Kasumi-1 (cell line): ENCODE results near the gene KIF6.
"Not testable (repeated sequence)": the region's sequence is repeated elsewhere in the genome, so short reads cannot be mapped to it uniquely, and the experiment has no call there.

Experiments
- DNase-seq, 2 experiments: peaks; one replicate each; lab custom pipeline; 2025; lab: John Stamatoyannopoulos, UW

Gene KIF6

DNA sequence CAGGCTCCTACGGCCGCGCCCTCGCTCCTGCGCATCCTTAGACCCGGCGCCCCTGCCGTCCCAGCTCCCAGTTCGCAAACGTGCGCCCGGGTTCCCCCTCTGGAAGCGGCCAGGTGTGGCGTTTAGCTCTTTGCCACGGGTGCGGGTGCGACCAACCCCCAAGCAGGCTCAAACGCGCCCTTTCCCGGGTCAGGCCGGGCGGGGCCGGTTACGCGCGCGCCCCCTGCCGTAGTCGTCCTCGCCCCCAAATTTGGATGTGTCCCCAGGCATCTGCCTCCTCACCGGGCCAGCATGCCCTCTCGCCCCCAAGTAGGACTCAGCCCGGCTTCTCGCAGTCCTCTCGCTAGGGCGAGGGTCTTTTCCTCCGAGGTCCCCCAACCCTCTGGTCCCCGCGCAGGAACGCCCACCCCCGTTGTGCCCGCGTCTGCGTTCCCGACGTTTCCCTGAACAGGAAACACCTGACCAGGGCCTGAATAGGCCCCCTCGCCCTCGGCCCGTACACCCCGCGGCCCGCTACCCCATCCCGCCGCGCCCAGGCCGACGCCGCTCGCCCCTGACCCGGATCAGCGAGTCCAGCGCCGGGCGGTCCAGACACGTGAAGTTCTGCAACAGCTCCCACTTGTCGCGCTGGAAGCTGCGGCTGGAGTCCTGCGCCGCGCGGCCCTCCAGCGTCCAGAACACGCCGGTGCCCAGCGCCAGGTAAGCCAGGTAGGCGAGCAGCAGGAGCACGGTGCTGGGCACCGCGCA lies 411.5 kb downstream of the KIF6 start:
- no peak for DNase-seq

DNA sequence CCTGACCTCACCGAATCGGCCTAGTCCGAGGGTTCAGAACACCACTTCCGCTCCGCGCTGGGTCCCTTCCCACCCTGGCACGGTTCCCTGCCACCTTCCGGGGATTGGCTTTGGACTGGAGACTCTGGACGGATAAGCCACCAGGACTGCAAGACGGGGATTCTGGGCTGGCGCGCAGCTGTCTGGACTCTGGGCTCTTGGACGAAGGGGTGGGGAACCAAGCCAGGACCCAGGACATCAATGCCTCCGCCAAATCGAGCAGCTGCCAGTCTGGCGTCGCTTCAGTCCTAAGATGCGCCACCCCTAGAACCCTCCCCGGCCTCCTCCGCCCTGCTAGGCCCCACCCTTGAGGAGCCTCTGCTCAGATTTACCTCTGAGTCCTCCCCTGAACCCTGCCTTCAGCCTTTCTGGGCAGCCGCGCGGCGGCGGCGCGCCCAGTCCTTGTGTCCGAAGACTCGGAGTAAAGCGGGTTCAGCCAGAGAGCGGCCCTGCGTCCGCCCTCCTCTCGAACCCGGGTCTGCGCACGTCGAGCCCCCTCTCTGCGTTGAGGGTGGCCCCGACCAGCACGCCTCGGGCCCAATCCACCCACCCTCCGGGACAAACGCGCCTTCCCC lies 412.2 kb downstream of the KIF6 start:
- no peak for DNase-seq

DNA sequence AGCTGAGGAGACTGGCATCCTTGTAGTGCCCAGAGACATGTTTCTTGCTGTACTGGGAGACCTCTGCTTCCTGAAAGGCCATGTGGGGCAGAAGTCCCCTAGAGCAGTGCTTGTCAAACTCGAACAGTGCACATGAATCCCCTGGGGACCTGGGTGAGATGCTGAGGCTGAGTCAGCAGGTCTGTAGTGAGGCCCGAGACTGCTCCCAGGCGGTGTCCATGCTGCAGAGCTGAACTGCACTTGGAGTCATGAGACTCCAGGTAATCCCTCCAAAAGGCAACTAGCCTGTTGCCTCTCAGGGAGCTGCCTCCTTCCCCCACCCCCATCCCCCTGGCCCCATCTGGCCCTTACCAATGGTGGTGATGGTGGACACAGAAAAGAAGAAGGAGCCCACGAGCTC lies 414.7 kb downstream of the KIF6 start:
- DNase-seq = no peak

DNA sequence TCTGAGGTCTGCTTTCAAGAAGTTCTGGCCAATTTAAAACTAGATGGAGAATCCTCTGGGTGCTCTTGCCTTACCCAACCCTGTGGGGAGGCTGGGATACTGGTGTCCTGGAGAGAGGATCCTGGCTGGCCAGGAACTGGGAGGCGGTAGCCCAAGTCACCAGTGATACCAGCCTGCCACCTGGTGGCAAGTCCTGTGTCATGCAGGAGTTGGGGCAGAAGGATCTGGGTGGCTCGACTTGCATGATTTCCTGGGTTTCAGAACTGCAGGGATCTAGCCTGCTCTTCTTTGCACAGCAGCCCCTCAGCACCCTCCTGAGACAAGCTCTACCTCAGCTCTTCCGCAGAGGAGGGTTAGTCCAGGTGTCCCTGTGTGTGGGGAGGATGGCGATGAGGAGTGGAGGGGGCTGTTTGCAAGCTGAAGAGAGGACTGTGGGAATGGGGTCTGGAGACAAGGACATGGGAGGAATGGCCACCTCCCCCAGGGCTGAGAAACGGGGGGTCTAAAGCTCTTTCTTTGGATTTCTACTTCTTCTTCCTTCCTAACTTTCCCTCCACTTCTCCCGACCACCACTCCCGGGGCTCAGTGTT lies 415.2 kb downstream of the KIF6 start:
- peak; percentile 65 to 71 for DNase-seq

DNA sequence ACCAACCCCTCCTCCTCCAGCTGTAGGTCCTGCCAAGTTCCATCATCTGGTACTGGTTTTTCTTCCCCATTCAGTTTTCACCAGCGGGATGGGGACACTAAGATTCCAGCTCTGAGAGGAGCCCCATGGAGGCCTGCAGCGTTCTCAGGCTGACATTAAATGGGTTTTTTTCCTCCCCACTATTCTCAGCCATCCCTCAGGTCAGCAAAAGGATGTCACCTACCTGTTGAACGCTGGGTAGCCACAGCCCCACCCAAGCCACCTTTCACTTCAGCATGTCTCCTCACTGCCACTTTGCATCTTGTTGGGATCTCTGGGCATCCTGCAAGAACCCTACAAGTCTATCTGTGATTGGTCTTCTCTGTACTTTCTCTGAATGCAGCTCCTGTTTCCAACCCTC lies 417.7 kb downstream of the KIF6 start:
- no peak for DNase-seq

DNA sequence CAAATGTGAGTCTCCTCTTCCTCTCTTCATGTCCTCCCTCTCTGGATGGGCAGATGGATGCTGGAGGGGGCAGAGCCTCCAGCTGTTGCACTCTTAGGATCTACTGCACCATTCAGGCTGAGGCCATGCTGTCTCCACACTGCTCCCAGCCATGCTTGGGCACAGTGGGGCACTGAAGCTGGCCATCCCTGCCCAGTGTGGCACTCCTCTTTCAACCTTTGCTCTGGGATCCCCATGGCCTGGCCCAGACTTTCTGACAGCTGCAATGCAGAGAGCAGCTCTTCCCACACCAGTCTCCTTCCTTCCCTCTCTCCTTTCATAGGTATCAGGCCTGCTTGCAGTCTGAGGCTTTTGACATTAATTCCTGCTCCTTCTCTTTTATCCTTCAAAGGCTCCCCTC lies 420.3 kb downstream of the KIF6 start:
- no peak for DNase-seq

DNA sequence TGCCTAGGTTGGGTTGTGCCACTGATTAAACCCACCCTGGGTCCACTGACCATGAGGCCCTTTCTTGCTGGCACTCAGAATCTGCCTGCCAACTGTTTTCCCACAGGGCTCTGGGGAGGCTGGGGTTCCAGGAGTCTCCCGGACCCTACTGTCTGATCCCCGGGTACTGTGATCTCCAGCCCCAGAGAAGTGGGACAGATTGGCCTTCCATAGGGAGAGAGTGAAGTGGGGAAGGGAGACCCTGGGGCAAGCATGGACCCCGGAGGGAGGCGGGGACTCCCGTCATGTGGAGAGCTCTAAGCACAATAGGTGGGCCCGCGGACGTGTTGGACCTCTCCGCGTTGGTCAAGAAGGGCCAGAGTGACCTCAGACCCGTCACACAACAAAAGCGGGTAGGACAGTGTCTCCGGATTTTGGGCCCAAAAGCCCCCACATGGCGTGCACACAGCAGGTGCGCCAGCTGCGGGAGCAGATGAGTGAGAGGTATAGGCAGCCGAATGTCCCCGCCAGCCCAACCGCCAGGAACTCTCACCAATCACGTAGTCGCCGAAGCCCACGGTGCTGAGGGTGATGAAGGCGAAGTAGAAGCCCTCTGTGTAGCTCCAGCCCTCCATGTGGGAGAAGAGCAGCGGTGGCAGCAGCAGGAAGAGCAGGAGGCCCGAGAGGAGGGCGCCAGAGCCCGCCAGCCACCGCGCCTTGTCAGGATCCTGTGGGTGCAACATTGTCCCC lies 421.6 kb downstream of the KIF6 start:
- no peak for DNase-seq

DNA sequence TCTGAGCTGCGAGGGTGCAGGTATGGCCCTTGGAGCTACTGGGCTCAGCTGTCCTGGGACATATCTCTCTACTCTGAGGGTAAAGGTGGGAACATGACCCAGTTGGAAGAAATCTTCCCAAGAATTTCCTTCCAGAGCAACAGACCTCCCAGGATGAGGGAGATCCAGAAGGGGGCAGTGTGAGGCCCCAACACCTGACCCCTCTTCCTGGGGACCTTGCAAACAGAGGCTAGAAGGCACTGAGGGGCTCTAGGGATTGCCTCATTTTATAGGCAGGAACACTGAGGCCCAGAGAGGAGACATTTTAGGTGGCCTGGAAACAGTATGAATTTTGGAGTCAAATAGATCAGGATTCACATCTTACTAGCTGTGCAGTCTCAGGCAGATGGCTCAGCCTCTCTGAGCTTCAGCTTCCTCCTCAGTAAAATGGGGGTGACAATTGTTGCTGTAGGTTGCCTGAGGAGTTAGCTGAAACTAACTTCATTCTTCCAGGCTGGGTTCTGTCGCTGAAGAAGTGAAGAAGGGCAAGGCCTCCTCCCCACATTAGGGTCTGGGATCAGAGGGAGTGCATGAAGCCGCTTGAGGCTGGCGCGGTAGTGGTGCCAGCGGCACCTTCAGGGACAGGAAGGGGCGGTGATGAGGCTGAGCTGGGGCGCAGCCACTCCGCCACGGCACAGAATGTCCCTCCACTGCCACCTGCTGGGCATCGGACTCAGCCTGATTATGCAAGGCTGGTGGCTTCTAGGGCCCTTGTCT lies 422.4 kb downstream of the KIF6 start:
- DNase-seq = peak; percentile 75 to 77

DNA sequence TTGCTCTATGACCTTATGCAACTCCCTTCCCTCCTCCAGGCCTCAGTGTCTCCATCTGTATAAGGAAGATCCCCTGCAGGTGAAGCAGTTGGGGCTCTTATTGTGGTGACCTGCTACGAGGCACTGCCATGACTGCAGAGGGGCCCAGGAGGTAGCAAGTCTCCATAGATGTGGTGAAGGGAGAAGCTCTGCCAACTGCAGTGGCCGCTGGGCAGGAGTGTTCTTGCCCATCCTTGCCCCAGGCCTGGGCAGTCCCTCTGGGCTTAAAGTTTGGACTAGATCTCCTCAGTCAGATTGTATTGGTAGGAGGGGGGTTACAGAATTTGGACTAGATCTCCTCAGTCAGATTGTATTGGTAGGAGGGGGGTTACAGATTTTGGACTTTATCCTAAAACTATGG lies 423.2 kb downstream of the KIF6 start:
- DNase-seq = no peak

DNA sequence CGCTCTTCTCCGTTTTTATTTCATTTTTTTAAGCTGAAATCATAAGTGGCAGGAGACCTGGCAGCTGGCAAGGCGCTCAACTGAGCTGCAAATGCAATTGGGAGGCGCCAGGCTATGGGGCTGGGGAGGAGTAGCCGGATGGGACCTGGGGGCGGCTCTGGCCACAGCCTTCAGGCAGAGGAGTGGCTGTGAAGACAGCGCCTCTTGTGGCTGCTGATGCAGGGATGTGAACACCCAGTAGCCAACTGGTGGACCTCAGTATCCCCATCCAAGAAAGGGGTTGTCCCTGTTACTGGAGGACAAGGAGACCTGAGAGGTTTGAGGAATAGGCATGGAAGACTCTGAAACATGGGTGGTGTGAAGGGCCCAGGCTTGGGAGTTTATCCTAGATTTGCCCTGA lies 423.6 kb downstream of the KIF6 start:
- no peak for DNase-seq

DNA sequence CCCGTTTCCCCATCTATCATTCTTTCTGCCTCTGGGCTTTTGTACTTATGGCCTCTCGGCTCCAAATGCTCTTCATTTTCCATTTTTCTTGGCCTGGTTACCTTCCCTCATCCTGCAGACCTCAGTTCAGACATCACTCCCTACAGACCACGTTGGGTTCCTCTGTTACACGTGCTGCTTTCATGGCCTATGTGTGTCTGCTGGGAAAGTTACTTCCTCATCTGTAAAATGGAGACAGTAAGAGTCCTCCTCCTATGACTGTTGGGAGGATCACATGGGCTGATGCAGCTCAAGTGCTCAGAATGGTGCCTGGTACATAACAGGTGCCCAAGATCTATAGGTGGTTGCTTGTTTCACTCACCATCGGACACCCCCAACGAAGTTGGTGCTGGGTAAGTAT lies 424.5 kb downstream of the KIF6 start:
- peak in 1 of 2 experiments; percentile 2 for DNase-seq

DNA sequence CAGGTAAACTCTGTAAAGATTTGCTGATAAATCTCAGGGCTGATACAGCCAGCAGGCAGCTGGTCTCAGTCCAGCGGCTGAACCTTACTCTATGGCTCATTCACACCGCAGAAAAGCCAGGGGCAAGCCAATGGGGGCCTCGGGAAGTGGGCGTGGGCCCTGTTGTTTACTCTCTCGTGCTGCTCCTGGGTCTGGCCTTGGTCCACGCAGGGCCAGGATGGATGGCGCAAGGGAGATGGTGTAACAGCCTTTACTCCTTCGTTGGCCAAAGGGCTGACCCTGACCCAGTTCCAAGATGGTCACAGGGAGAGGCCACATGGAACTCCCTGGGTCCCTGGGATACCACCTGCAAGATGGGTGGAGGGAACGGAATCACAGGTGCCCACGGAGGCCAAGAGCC lies 427.1 kb downstream of the KIF6 start:
- no peak for DNase-seq

DNA sequence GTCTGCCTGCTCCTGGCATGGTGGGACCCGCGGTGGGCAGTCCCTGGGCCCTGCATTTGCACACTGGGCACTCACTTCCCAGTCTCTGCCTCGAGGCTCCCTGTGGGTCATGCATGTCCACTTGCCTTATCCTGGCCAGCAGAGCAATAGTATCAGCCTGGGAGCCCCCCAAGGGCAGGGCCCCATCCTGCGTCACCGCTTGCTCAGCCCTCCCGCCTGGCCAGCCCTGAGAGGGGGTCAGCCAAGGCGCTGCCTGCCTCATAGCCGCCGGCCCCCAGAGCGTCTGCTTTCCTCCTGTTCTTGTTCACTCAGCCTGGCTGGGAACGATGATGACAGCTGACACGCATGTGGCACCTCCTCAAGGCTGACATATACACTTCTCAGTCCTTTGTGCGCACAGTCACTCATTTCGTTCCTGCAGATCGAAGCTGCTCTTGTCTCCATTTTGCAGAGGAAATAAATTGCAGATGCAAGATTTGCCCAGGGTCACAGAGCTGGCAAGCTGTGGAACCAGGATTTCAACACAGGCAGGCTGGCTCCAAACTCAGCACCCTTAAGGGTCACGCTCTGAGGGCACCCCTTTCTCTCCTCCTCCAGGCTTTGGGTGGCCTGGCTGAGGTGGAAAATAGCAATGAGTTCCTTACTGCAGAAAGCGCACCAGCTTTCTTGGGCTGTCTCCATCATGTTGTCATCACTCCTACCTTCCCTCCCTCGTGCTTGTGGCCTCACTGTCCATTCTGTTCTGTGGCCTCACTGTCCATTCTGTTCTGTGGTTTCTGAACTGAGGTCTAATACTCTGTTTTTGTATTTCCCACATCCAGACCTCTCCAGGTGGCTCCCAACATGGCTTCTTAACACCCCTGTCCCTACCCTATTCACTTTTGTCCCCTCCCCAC lies 428.2 kb downstream of the KIF6 start:
- DNase-seq = no peak

DNA sequence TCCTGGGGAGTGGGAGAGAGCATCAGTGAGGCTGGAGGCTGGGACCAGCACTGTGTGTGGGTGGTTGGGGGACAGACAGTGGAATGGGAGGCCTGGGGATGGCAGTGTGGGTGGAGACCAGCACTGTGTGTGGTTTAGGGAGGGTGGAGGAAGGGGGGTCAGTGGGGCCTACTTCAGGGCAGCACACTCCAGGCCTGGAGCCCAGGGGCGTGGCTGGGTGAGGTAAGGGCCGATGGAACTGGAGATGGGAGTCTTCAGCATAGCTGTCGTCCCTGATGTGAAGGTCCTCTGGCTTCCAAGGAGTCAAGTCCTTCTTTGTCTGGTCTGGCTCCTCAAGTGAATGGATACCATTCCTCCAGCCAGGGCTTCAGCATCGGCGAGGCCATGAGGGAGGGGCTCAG lies 429.6 kb downstream of the KIF6 start:
- no peak for DNase-seq

DNA sequence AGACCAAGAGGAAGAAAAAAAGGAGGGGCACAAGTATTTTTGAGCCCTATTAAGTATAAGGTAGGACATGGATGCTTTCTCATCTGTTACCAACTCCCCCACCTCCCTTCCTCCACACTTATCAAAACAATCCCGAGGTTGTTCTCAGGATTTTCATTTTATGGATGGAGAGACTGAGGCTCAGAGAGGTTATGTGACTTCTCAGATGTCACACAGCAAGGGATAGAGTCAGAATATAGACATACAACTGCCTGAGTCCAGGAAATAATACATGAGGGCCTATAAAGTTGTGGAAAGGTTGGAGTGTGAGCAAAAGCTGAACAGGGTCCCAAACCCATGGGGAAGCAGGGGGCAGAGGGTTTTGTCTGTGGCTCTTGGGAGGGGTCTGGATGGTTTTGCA lies 430.3 kb downstream of the KIF6 start:
- no peak for DNase-seq

DNA sequence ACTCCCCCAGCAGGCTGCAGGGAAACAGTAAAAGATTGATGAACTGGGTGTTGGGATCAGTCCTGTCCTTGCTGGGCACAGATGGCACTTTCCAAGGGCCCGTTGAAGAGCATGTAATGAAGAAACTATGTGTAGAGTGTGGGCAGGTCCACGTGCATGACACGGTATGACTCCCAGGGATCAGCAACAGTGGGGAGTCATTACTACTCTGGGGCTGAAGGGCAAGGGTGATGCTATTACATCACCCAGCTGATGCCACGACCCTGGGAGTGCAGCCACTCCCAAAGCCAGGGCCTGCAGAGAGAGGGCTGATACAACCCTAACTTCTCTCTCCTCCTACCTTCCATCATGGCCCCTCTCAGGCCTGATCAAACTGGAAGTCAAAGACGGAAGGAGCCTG lies 431.1 kb downstream of the KIF6 start:
- no peak for DNase-seq

DNA sequence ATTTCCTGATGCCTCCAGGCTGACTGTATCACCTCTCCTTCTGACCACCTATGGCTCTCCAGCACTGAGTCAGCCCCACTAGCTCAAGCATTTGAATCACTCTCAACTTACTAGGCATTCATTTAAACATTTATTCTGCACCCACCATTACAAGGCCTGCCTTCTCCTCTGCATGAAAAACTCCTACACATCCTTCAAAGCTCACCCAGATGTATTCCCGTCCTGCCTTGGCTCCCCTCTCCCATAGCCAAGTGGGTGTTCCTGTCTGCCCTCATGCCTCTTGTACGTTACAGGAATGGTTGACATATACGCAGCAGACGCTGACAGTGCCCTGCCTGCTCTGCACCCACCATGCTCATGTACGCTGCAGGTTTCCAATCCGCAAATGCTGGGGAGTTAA lies 432.6 kb downstream of the KIF6 start:
- no peak for DNase-seq

DNA sequence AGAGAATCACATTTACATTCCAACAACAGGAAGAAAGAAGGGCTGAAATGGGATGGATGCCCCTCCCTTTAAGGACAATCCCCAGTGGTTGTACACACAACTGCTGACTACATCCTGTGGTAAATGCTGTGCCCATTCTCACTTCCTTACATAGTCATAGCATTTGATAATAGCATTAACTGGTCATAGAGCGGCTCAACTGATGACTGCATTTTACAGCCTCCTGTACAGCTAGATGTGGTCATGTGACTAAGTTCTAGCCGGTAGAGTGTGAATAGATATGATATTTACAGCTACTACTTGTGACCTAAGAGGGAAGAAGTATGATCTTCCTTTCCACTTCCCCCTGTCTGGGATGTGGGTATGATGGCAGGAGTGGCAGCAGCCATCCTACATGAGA lies 435.7 kb downstream of the KIF6 start:
- DNase-seq = no peak

DNA sequence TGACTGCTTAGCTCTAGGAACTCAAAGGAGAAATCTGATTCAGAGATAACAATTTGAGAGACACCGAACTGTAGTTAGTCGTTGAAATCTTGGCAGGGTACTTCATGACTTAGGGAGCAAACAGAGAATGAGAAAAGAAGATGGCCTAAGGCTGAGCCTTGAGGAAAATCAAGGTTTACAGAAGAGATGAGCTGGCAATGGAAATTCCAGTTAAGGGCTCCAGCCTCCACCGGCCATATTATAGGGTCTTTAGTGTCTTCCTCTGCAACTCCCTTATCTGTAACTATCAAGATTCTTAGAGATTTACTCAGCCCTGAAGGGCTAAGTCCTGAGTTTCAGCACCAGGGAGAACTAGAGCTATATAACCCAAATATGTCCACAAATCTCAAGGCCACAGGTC lies 437.6 kb downstream of the KIF6 start:
- DNase-seq = no peak

DNA sequence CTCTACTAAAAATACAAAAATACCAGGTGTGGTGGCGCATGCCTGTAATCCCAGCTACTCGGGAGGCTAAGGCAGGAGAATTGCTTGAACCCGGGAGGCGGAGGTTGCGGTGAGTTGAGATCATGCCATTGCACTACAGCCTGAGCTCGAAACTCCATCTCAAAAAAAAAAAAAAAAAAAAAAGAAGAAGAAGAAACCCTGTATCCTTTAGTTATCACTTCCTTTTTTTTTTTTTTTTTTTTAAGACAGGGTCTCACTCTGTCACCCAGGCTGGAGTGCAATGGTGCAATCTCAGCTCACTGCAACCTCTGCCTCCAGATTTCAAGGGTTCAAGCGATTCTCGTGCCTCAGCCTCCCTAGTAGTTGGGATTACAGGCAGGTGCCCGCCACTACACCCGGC lies 438.6 kb downstream of the KIF6 start:
- not testable (repeated sequence) for DNase-seq

DNA sequence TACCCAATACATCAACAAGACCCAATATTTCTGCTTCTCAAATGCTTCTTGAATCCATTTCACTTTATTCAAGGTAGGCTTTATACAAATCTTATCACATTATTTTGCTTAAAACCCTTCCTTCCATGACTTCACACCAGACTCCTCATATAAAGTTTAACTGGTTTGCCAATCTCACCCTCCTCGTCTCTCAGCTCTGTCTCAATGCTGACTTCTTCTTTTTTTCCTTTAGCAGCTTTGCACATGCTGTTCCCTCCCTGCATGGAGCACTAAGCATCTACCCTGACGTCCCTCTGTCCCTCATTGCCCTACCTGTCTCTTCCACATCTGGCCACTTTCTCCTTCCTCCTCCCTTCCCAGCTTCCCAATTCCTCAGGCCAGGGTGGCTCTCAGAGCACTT lies 442.4 kb downstream of the KIF6 start:
- no peak for DNase-seq
